Naive thymus-derived CD8-positive, alpha-beta T cell (primary cell): ENCODE measurements around the gene GABRA4. TPM values are rescaled to one million over a fixed set of nuclear protein-coding genes. Genes with fewer than 3 reads are reported as not detected.

Source experiments
- ATAC-seq, 2 donors: fragments of 150-1000 bp; cut with Tn5 transposase in 1 of 2; sonication (Bioruptor Pico), chemical (Tn5 transposase) in 1 of 2; 1 replicate in 1 of 2; 2 replicates in 1 of 2; pipeline ENCODE4 v1.10.0; 2021; ENCODE audit warnings: mild to moderate bottlenecking in 2 of 2, moderate library complexity in 2 of 2
- POLR2A ChIA-PET: fragments of 350-600 bp; sonication (Branson Sonifier 250); formaldehyde crosslinking; loops from one replicate; lab custom pipeline; 2021; ENCODE audit warnings: antibody characterized with exemption; lab: Charles Lee
- DNase-seq, 10 donors: peaks; one replicate each; pipeline versions ENCODE4 v3.0.0 to v3.0.0-alpha.2; 2020 to 2022
- H3K27ac Mint-ChIP-seq, 10 donors: one replicate each; pipeline ENCODE4 v1.8.0; 2020 to 2022; ENCODE audit warnings: mild to moderate bottlenecking in 10 of 10, mixed read lengths in 10 of 10, moderate library complexity in 4 of 10, inconsistent platforms in 1 of 10
- H3K27me3 Mint-ChIP-seq, 5 donors: one replicate each; pipeline ENCODE4 v1.8.0; 2021 to 2022; ENCODE audit warnings: mixed read lengths in 5 of 5
- H3K36me3 Mint-ChIP-seq, 3 donors: one replicate each; pipeline ENCODE4 v1.8.0; 2020 to 2022; ENCODE audit warnings: mixed read lengths in 3 of 3, mild to moderate bottlenecking in 2 of 3, inconsistent platforms in 1 of 3
- H3K4me1 Mint-ChIP-seq, 4 donors: one replicate each; pipeline ENCODE4 v1.8.0; 2021 to 2022; ENCODE audit warnings: mixed read lengths in 4 of 4
- H3K4me3 Mint-ChIP-seq, 10 donors: one replicate each; pipeline ENCODE4 v1.8.0; 2020 to 2022; ENCODE audit warnings: mild to moderate bottlenecking in 10 of 10, mixed read lengths in 10 of 10, moderate library complexity in 6 of 10, inconsistent platforms in 1 of 10
- H3K9me3 Mint-ChIP-seq, 9 donors: one replicate each; pipeline ENCODE4 v1.8.0; 2020 to 2022; ENCODE audit warnings: mixed read lengths in 9 of 9, mild to moderate bottlenecking in 3 of 9, inconsistent platforms in 1 of 9, moderate library complexity in 1 of 9
- polyA plus RNA-seq, 3 donors: library from polyadenylated mRNA; unstranded; fragments of 300-500 nt; fragmentation: Illumina TruSeq; gene quantifications; one replicate each; pipeline ENCODE4 v1.2.3, GENCODE V29; 2021
- total RNA-seq, 8 experiments: library from RNA in 2 of 8; stranded (reverse) in 2 of 8; gene quantifications; one replicate each; pipeline ENCODE4 v1.2.3 and lab custom pipeline; 2021 to 2026

Gene GABRA4
- total and polyA plus RNA-seq, 5 experiments from 2014 or later: not detected

GRCh38 chr4:46894826-46895225, 98.6 kb downstream of the GABRA4 start:
- H3K4me3 Mint-ChIP-seq: no peak overlapping the region
- no peak for ATAC-seq
- H3K36me3 Mint-ChIP-seq: no peaks in the 10 kb centered on the region
- no peak for DNase-seq
- POLR2A ChIA-PET: no interaction called here
- no peak overlapping the region for H3K27ac Mint-ChIP-seq
- peaks cover 0 to 6% (median 0%) of the 10 kb centered on the region in 5 donors for H3K27me3 Mint-ChIP-seq
- H3K9me3 Mint-ChIP-seq: peaks cover 0 to 9% (median 0%) of the 10 kb centered on the region in 9 donors
- H3K4me1 Mint-ChIP-seq: no peaks in the 10 kb centered on the region

DNA sequence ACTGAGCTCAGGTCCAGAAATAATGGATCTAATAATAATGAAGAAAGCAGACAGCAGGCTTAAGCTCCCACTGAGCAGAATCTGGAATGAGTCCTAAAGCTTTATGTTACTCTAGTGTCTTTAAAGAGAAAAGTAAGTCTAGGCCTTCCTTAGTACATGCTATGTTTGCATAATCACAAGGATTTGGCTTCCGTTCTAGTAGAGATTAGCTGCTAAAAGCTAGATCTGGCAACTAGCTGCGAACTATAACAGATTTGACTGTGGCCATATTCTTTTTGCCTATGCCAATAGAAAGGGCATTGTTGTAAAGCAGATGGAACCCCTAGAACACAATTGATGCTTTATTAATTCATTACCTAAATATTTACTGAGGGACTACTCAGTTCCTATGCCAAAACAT, 103.3 kb downstream of the GABRA4 start:
- POLR2A ChIA-PET: no interaction called here

DNA sequence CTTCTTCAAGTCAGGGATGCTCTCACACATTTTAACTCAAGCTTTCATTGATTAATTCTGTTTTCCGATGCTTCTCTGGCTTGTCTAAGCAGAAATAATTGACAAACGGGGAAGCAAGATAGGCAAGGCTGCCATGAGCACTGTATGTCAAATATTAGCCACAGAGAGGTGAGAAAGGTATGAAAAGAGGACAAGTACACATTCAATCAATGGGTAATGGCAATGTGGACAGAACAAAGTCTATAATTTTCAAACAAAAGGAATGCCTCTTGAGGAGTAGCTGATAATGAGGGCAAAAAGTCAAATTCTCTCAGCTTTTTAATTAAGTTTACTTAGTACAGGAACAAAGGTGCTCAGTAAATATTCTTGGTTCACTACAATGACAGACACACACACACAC, 104.0 kb downstream of the GABRA4 start:
- Mint-ChIP-seq H3K27me3 (peaks cover 0 to 2% (median 0%) of the 10 kb centered on the region in 5 donors), H3K9me3 (peaks cover 0 to 9% (median 0%) of the 10 kb centered on the region in 9 donors), H3K4me3 (no peak overlapping the region), H3K4me1 (no peaks in the 10 kb centered on the region), H3K27ac (no peak overlapping the region), H3K36me3 (no peaks in the 10 kb centered on the region)
- DNase-seq (no peak), ATAC-seq (no peak)
- POLR2A ChIA-PET: no interaction called here

More for the DNA sequence above, 103.3 kb downstream of the GABRA4 start:
- H3K27ac Mint-ChIP-seq: no peak overlapping the region
- no peak overlapping the region for H3K4me3 Mint-ChIP-seq
- peaks cover 0 to 9% (median 0%) of the 10 kb centered on the region in 9 donors for H3K9me3 Mint-ChIP-seq
- H3K36me3 Mint-ChIP-seq: no peaks in the 10 kb centered on the region
- no peaks in the 10 kb centered on the region for H3K4me1 Mint-ChIP-seq
- peaks cover 0 to 2% (median 0%) of the 10 kb centered on the region in 5 donors for H3K27me3 Mint-ChIP-seq
- DNase-seq (no peak), ATAC-seq (no peak)

DNA sequence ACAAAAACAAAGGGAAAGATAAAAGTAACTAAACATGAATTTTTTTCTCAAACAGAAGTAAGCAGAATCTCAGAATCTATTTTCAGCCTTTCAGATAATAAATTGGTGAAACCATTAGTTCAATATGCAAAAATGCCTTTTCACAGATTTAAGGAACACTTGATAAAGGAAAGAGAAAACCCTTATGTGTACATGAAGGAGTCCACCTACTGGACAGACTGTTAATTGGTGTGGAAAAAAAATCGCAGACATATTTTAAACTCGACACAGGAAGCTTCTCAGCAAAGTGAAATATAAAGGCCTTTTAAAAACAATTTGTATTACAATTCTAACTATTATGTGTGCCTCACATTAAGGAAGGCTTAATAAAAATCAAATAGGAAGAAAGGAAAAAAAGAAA, 106.7 kb downstream of the GABRA4 start:
- POLR2A ChIA-PET: no interaction called here
- peaks cover 0 to 5% (median 0%) of the 10 kb centered on the region in 9 donors for H3K9me3 Mint-ChIP-seq
- no peak overlapping the region for H3K4me3 Mint-ChIP-seq
- DNase-seq (no peak), ATAC-seq (no peak)
- no peak overlapping the region for H3K27ac Mint-ChIP-seq
- peaks cover 0 to 2% (median 0%) of the 10 kb centered on the region in 5 donors for H3K27me3 Mint-ChIP-seq
- no peaks in the 10 kb centered on the region for H3K36me3 Mint-ChIP-seq
- H3K4me1 Mint-ChIP-seq: no peaks in the 10 kb centered on the region

DNA sequence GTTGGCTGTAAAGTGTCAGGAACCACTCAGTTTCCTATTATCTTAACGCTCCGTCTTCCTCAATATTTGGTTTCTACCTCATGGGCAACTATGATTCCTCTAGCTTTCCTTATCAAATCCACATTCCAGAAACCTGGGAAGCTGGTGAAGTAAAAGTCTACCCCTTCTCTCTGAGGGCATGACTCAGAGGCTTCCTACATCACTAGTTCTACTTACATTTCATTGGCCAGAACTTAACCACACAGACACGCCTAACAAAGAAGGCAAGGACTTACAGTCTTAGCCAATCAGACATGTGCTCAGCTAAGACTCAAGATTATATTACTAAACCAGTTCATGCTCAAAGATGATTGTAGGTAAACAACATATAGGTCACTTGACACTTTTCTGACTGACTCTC, 114.7 kb downstream of the GABRA4 start:
- peaks cover 0 to 5% (median 0%) of the 10 kb centered on the region in 9 donors for H3K9me3 Mint-ChIP-seq
- no peaks in the 10 kb centered on the region for H3K4me1 Mint-ChIP-seq
- peaks cover 0 to 2% (median 0%) of the 10 kb centered on the region in 5 donors for H3K27me3 Mint-ChIP-seq
- ATAC-seq: no peak
- peaks cover 0 to 5% (median 0%) of the 10 kb centered on the region in 3 donors for H3K36me3 Mint-ChIP-seq
- DNase-seq: no peak
- H3K4me3 Mint-ChIP-seq: no peak overlapping the region
- POLR2A ChIA-PET: no interaction called here
- H3K27ac Mint-ChIP-seq: no peak overlapping the region

DNA sequence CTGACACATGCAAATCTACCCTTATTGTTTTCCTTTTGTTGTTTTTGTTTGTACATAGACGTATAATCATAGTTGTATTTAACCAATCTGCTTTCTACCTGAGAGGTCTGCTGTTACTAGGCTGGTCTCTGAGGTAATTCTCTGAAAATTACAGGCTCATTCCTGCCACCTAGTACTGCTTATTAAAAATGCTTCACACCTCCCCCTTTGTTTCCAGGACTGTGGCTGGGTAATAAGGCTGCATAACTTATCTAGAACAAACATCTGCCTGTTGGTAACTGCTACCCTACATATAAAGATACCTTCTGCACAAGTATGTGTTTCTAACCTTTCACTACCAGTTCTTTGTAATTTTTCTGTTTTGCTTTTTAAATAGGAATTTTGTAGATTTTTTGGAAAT, 118.6 kb downstream of the GABRA4 start:
- H3K4me1 Mint-ChIP-seq: no peaks in the 10 kb centered on the region
- H3K27ac Mint-ChIP-seq: no peak overlapping the region
- peaks cover 0 to 13% (median 5%) of the 10 kb centered on the region in 9 donors for H3K9me3 Mint-ChIP-seq
- H3K27me3 Mint-ChIP-seq: peaks cover 0 to 5% (median 0%) of the 10 kb centered on the region in 5 donors
- no peak for DNase-seq
- no peak for ATAC-seq
- no peak overlapping the region for H3K4me3 Mint-ChIP-seq
- H3K36me3 Mint-ChIP-seq: peaks cover 0 to 5% (median 0%) of the 10 kb centered on the region in 3 donors
- POLR2A ChIA-PET: no interaction called here

DNA sequence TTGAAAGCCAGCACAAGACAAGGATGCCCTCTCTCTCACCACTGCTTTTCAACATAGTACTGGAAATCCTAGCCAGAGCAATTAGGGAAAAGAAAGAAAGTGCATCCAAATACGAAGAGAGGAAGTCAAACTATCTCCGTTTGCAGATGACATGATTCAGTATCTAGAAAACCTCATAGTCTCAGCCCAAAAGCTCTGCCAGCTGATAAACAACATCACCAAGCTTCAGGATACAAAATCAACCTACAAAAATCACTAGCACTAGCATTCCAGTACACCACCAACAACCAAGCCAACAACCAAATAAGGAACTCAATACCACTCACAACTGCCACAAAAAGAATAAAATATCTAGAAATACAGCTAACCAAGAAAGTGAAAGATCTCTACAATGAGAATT, 123.0 kb downstream of the GABRA4 start:
- Mint-ChIP-seq H3K4me1 (no peaks in the 10 kb centered on the region), H3K27me3 (peaks cover 0 to 24% (median 0%) of the 10 kb centered on the region in 5 donors), H3K9me3 (peaks cover 0 to 13% (median 5%) of the 10 kb centered on the region in 9 donors), H3K27ac (no peak overlapping the region), H3K36me3 (no peaks in the 10 kb centered on the region), H3K4me3 (no peak overlapping the region)
- DNase-seq (no peak), ATAC-seq (no peak)
- POLR2A ChIA-PET: no interaction called here

Other genes starting within 250 kb of the GABRA4 start
- not detected for gene COX7B2, start 84.3 kb downstream of the GABRA4 start, total RNA-seq
- gene COX7B2, start 84.3 kb downstream of the GABRA4 start, polyA plus RNA-seq: not detected
- gene GABRB1, start 38.0 kb upstream of the GABRA4 start, total RNA-seq: not detected
- not detected for gene GABRB1, start 38.0 kb upstream of the GABRA4 start, polyA plus RNA-seq